K562 (cell line): ENCODE measurements around the gene ITSN1. TPM values are rescaled to one million over a fixed set of nuclear protein-coding genes. Genes with fewer than 3 reads are reported as not detected.
A peak's percentile ranks its signal among the peaks of the same experiment; 100 is the strongest.

Experiments
- ARID3A ChIP-seq: IDR thresholded peaks from 2 replicates; pipeline ENCODE4 v1.6.1; 2012; ENCODE audit warnings: low read depth, low read length, improper control_type of control experiment, borderline replicate concordance
- ATF1 ChIP-seq, 2 experiments: fragments of 450-650 bp in 1 of 2; IDR thresholded peaks; 2 replicates each; pipeline ENCODE4 v1.6.1; 2016; ENCODE audit warnings: missing compliant biosample characterization in 1 of 2, missing genetic modification characterization in 1 of 2
- ATF7 ChIP-seq: fragments of 450-650 bp; IDR thresholded peaks from 2 replicates; pipeline ENCODE4 v1.7.1; 2014; ENCODE audit warnings: mild to moderate bottlenecking, moderate library complexity
- BCL6 ChIP-seq: fragments of 250-450 bp; sonication (Bioruptor Pico); IDR thresholded peaks from 2 replicates; pipeline ENCODE4 v1.4.0; 2020
- CTCFL ChIP-seq: IDR thresholded peaks from 2 replicates; pipeline ENCODE4 v1.6.1; 2011; ENCODE audit warnings: borderline replicate concordance, low read depth, mild to moderate bottlenecking, moderate library complexity, low read length; ENCODE audit not compliant: insufficient read depth, poor library complexity, severe bottlenecking
- CXXC5 ChIP-seq: fragments of 250-450 bp; sonication (Bioruptor Pico); IDR thresholded peaks from 2 replicates; pipeline ENCODE4 v1.8.0; 2022; ENCODE audit warnings: inconsistent platforms, mild to moderate bottlenecking, moderate library complexity
- DIDO1 ChIP-seq: fragments of 450-650 bp; IDR thresholded peaks from 2 replicates; pipeline ENCODE4 v1.6.1; 2016; ENCODE audit warnings: low read depth, missing biosample characterization, missing genetic modification characterization
- E2F5 ChIP-seq: sonication (generic); formaldehyde crosslinking; IDR thresholded peaks from 2 replicates; pipeline ENCODE4 v1.8.0; 2022; ENCODE audit warnings: mild to moderate bottlenecking, missing genetic modification reagents
- EHMT2 ChIP-seq: fragments of 450-650 bp; IDR thresholded peaks from 2 replicates; pipeline ENCODE4 v1.6.1; 2018; ENCODE audit warnings: antibody characterized with exemption
- GABPB1 ChIP-seq: sonication (generic); formaldehyde crosslinking; IDR thresholded peaks from 2 replicates; pipeline ENCODE4 v1.8.0; 2022; ENCODE audit warnings: mild to moderate bottlenecking, missing genetic modification reagents
- HSF4 ChIP-seq: fragments of 250-450 bp; sonication (Bioruptor Pico); IDR thresholded peaks from 2 replicates; pipeline ENCODE4 v2.1.2; 2022; ENCODE audit warnings: mild to moderate bottlenecking, moderate library complexity, borderline replicate concordance
- NR2C2 ChIP-seq, 2 experiments: fragments of 200-800 bp in 1 of 2; sonication (Bioruptor generic) in 1 of 2; sonication (generic) in 1 of 2; formaldehyde crosslinking in 1 of 2; IDR thresholded peaks; 2 replicates each; pipeline versions ENCODE4 v1.6.1 to v1.8.0; 2016 to 2022; ENCODE audit warnings: mild to moderate bottlenecking in 1 of 2, missing compliant biosample characterization in 1 of 2, missing genetic modification characterization in 1 of 2, missing genetic modification reagents in 1 of 2
- PML ChIP-seq: IDR thresholded peaks from 2 replicates; pipeline ENCODE4 v1.6.1; 2012; ENCODE audit warnings: low read length, inconsistent platforms
- RBBP5 ChIP-seq: fragments of 200-600 bp; sonication (generic); IDR thresholded peaks from 2 replicates; pipeline ENCODE4 v1.6.1; 2012; ENCODE audit warnings: borderline replicate concordance, mild to moderate bottlenecking, low read length, control low read depth, inconsistent platforms; ENCODE audit not compliant: insufficient read depth, poor library complexity, severe bottlenecking
- SRSF3 ChIP-seq: fragments of 200-400 bp; formaldehyde crosslinking; IDR thresholded peaks from 2 replicates; pipeline ENCODE4 v1.6.1; 2016; ENCODE audit warnings: mild to moderate bottlenecking, low read length, moderate library complexity; ENCODE audit not compliant: insufficient read depth
- STAT5A ChIP-seq: IDR thresholded peaks from 2 replicates; pipeline ENCODE4 v1.6.1; 2012; ENCODE audit warnings: low read length, inconsistent platforms, borderline replicate concordance
- SUPT5H ChIP-seq: fragments of 450-650 bp; IDR thresholded peaks from 2 replicates; pipeline ENCODE4 v1.6.1; 2016
- ZBTB9 ChIP-seq: fragments of 450-650 bp; formaldehyde crosslinking; IDR thresholded peaks from 2 replicates; pipeline ENCODE4 v1.4.0; 2020; ENCODE audit warnings: mild to moderate bottlenecking, moderate library complexity
- ZNF408 ChIP-seq: fragments of 250-450 bp; sonication (Bioruptor Pico); IDR thresholded peaks from 2 replicates; pipeline ENCODE4 v1.4.0; 2020; ENCODE audit warnings: low read depth, mild to moderate bottlenecking, moderate library complexity
- ZNF589 ChIP-seq: fragments of 200-800 bp; sonication (Bioruptor generic); IDR thresholded peaks from 2 replicates; pipeline ENCODE4 v1.6.1; 2016; ENCODE audit warnings: low read depth, missing genetic modification characterization, missing compliant biosample characterization
- ZNF75A ChIP-seq: fragments of 450-650 bp; formaldehyde crosslinking; IDR thresholded peaks from 2 replicates; pipeline ENCODE4 v1.4.0; 2020; ENCODE audit warnings: mild to moderate bottlenecking
- polyA plus RNA-seq, 8 experiments: library from polyadenylated mRNA; depleted of rRNA in 4 of 8; stranded (reverse) in 5 of 8; unstranded in 3 of 8; fragments of >200 nt; fragmentation: Nextera tagmentation in 2 of 8; fragmentation: Illumina TruSeq in 1 of 8; extraction: Ambion mirVana in 2 of 8; extraction: Trizol in 1 of 8; gene quantifications; 2 replicates each; pipeline versions ENCODE4 v1.2.1 to v1.2.3, GENCODE V29; 2011 to 2014; ENCODE audit warnings: inconsistent platforms in 1 of 8, missing spikeins in 1 of 8
- total RNA-seq, 7 experiments: library from RNA; depleted of rRNA in 6 of 7; stranded (reverse); fragments of >200 nt in 6 of 7; fragmentation: Illumina TruSeq in 2 of 7; extraction: Trizol in 2 of 7; gene quantifications; 2 replicates each; pipeline versions ENCODE4 v1.2.1 to v1.2.3, GENCODE V29; 2011 to 2021; ENCODE audit warnings: low replicate concordance in 1 of 7
- TF ChIP-seq, protein P1 (sequence below): fragments of 250-450 bp; sonication (Bioruptor Pico); IDR thresholded peaks from 2 replicates; pipeline ENCODE4 v1.8.0; 2021; ENCODE audit warnings: borderline replicate concordance, mild to moderate bottlenecking, moderate library complexity; ENCODE audit not compliant: poor library complexity, severe bottlenecking

Gene ITSN1
- total and polyA plus RNA-seq, 9 of the 15 experiments (the other 6 are each of a cell fraction or from before 2014, with no cell fraction given) = 1.1 to 12.6 (median 4.8) TPM

GRCh38 chr21:33751120-33751519 is 108.8 kb downstream of the ITSN1 start (continued):
- TF ChIP-seq BCL6 (CRISPR knock-in tag) (no peak), EHMT2 (peak; percentile 81), ZBTB9 (CRISPR knock-in tag) (0 out of 2 replicates have a peak, but pooled peaks have one; percentile 31), E2F5 (no peak), ZNF75A (CRISPR knock-in tag) (no peak), RBBP5 (no peak), STAT5A (0 out of 2 replicates have a peak, but pooled peaks have one; percentile 7), CTCFL (no peak), NR2C2 (CRISPR knock-in tag; IDR thresholded peaks at IDR 0.05) (no peak), NR2C2 (tag; IDR thresholded peaks at IDR 0.05) (peak; percentile 60; the same call in 1 of the 2 replicates), CXXC5 (peak; percentile 75), HSF4 (CRISPR knock-in tag) (no peak), ARID3A (no peak), SRSF3 (no peak), DIDO1 (tag) (no peak), PML (no peak), SUPT5H (no peak), GABPB1 (peak; percentile 43; the same call in 1 of the 2 replicates), ZNF589 (CRISPR knock-in tag) (0 out of 2 replicates have a peak, but pooled peaks have one; percentile 24), ZNF408 (no peak), ATF1 (CRISPR knock-in tag; IDR thresholded peaks at IDR 0.05) (no peak), ATF1 (tag; IDR thresholded peaks at IDR 0.05) (peak; percentile 62), ATF7 (no peak)
- TF ChIP-seq, protein P1, sequence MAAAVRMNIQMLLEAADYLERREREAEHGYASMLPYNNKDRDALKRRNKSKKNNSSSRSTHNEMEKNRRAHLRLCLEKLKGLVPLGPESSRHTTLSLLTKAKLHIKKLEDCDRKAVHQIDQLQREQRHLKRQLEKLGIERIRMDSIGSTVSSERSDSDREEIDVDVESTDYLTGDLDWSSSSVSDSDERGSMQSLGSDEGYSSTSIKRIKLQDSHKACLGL = no peak
